Left renal pelvis (tissue), 4 donors: ENCODE measurements around the gene PRAC2. TPM values are rescaled to one million over a fixed set of nuclear protein-coding genes. Genes with fewer than 3 reads are reported as not detected.

Experiments
- DNase-seq, 4 donors: peaks; one replicate each; pipeline ENCODE4 v3.0.0-alpha.2; 2013; ENCODE audit warnings: low read depth in 4 of 4, low spot score in 3 of 4
- polyA plus RNA-seq, 4 donors: library from polyadenylated mRNA; unstranded; fragments of 120-200 nt; gene quantifications; one replicate each; pipeline ENCODE4 v1.2.1, GENCODE V29; 2013; ENCODE audit not compliant: insufficient read length in 4 of 4

PRAC2 gene
- polyA plus RNA-seq, 4 donors = not detected

- no peak for DNase-seq
These were observed 10.0 kb downstream of the PRAC2 start for GRCh38 chr17:48732688-48733629.

- no peak for DNase-seq
These were observed 10.8 kb downstream of the PRAC2 start for GRCh38 chr17:48733632-48734328.

- DNase-seq = no peak
These were observed 11.5 kb downstream of the PRAC2 start for GRCh38 chr17:48734333-48735061.

- no peak for DNase-seq
These were observed 12.0 kb downstream of the PRAC2 start for GRCh38 chr17:48735062-48735351.

- DNase-seq = no peak
These were observed 14.5 kb downstream of the PRAC2 start for GRCh38 chr17:48737330-48738043.

- no peak for DNase-seq
These were observed 15.4 kb downstream of the PRAC2 start for GRCh38 chr17:48738424-48738802.

- no peak for DNase-seq
These were observed 16.0 kb downstream of the PRAC2 start for GRCh38 chr17:48738803-48739526.

GRCh38 chr17:48740537-48740936 lies 17.6 kb downstream of the PRAC2 start:
- no peak for DNase-seq

GRCh38 chr17:48745381-48746275 lies 22.6 kb downstream of the PRAC2 start:
- no peak for DNase-seq

- no peak for DNase-seq
These were observed 24.0 kb downstream of the PRAC2 start for GRCh38 chr17:48746916-48747444.

GRCh38 chr17:48747445-48748363 lies 24.7 kb downstream of the PRAC2 start:
- no peak for DNase-seq

GRCh38 chr17:48748718-48749566 lies 26.0 kb downstream of the PRAC2 start:
- no peak for DNase-seq

- DNase-seq = no peak
These were observed 26.9 kb downstream of the PRAC2 start for GRCh38 chr17:48749621-48750553.

- DNase-seq = no peak
These were observed 28.2 kb downstream of the PRAC2 start for GRCh38 chr17:48751172-48751571.

GRCh38 chr17:48751733-48752398 lies 28.9 kb downstream of the PRAC2 start:
- DNase-seq = no peak
